ENCODE measurements around the gene ERGIC2. TPM values are rescaled to one million over a fixed set of nuclear protein-coding genes. Genes with fewer than 3 reads are reported as not detected.

The ERGIC2 gene
- polyA plus RNA-seq, 3 donors: 5.9 to 59.0 (median 52.7) TPM

DNA sequence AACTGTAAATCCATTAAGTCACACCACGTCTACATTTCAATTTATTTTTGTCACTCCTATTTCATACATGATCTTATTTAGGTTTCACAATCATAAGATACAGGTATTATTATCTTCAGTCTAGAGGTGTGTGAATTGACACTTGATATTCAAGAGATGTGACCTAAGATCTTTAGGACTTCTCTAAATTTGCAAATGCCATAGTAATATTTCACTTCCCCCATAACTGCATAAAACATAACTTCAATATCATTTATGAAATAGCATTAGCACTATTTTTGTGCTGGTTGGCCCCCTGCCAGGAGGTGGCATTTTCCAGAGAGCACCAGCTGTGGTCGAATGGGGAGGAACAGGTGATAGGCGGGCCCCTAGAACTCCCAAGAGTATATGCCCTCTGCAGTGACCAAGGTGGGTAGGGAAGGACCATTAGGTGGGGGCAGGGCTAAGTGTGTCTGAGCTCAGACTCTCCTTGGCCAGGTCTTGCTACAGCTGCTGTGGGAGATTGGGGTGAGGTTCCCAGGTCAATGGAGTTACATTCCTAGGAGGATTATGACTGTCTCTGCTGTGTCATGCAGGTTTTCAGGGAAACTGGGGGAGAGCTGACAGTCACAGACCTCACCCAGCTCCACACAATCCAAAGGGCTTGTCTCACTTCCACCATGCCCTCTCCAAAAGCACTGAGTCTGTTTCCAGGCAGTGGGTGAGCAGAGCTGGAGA lies 49.2 kb upstream of the ERGIC2 start:
- Histone ChIP-seq H3K27me3 (ENCODE audit: control insufficient read depth in 2 of 2, insufficient read depth in 2 of 2, low read length in 2 of 2) (no peaks in the 10 kb centered on the region), H3K9me3 (replicated peaks in 1 of 2; ENCODE audit: control insufficient read depth in 1 of 2, insufficient read depth in 1 of 2, low read length in 2 of 2) (no peaks in the 10 kb centered on the region), H3K9ac (ENCODE audit: insufficient read depth, low read length, poor library complexity, severe bottlenecking) (no peak overlapping the region), H3K27ac (ENCODE audit: low read depth in 1 of 2, low read length in 2 of 2) (peak overlapping the region in 1 of 2 donors; percentile 26), H3K79me2 (ENCODE audit: insufficient read depth, low read length) (no peaks in the 10 kb centered on the region), H3K4me1 (ENCODE audit: control insufficient read depth in 1 of 2, insufficient read depth in 2 of 2, low read length in 2 of 2) (peaks cover 36 to 41% of the 10 kb centered on the region in 2 donors), H3K4me3 (replicated peaks in 1 of 3; ENCODE audit: low read depth in 2 of 3, low read length in 3 of 3) (no peak overlapping the region), H4K20me1 (ENCODE audit: insufficient read depth, low read length) (no peaks in the 10 kb centered on the region), H3K4me2 (replicated peaks; ENCODE audit: extremely low read depth, low read length, poor library complexity, severe bottlenecking) (no peak overlapping the region), H2AFZ (ENCODE audit: insufficient read depth, low read depth, low read length, poor library complexity, severe bottlenecking) (no peak overlapping the region), H3K36me3 (replicated peaks in 1 of 2; ENCODE audit: control insufficient read depth in 1 of 2, insufficient read depth in 2 of 2, low read length in 2 of 2) (no peaks in the 10 kb centered on the region)
- Mint-ChIP-seq H3K36me3 (peaks cover 0 to 7% of the 10 kb centered on the region in 2 donors), H3K4me1 (peaks cover 40% of the 10 kb centered on the region), H3K4me3 (no peak overlapping the region), H3K27ac (peak overlapping the region; percentile 39 to 96 (median 83)), H3K27me3 (ENCODE audit: low read depth in 3 of 3) (peaks cover 0 to 3% (median 0%) of the 10 kb centered on the region in 3 donors), H3K9me3 (peaks cover 0 to 4% (median 0%) of the 10 kb centered on the region in 7 donors)
- peak in 2 of 3 donors; percentile 5 to 12 for DNase-seq
- intact Hi-C loops (cut with micrococcal nuclease): loop anchor here (2.0 to 10.0 kb wide), 4 partner anchors 48 to 265 kb away; partner anchors contain the start of gene ERGIC2 (in 2 of the 2)
- 58% methylated on average over 2 of the region's 3 CpGs for WGBS (ENCODE audit: insufficient coverage)
- TF ChIP-seq, protein P1, sequence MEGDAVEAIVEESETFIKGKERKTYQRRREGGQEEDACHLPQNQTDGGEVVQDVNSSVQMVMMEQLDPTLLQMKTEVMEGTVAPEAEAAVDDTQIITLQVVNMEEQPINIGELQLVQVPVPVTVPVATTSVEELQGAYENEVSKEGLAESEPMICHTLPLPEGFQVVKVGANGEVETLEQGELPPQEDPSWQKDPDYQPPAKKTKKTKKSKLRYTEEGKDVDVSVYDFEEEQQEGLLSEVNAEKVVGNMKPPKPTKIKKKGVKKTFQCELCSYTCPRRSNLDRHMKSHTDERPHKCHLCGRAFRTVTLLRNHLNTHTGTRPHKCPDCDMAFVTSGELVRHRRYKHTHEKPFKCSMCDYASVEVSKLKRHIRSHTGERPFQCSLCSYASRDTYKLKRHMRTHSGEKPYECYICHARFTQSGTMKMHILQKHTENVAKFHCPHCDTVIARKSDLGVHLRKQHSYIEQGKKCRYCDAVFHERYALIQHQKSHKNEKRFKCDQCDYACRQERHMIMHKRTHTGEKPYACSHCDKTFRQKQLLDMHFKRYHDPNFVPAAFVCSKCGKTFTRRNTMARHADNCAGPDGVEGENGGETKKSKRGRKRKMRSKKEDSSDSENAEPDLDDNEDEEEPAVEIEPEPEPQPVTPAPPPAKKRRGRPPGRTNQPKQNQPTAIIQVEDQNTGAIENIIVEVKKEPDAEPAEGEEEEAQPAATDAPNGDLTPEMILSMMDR (IDR thresholded peaks at IDR 0.05): no peak

DNA sequence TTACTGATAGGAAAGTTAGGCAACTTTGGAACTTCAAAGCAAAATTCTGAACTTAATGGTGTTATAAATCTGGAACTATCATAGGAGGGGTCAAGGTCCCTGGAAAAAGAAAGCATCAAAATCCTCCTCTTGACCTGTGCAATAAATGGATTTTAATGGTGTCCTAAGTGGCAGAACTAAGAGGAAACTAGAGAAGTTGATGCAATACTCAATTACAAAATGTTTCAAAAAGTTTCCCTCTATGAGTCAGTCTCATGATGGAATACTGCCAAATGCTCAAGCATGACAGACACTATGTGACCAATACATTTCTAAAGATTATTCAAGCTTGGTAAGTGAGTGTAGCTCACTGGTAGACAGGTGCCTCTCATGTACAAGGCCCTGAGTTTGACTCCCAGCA lies 47.7 kb upstream of the ERGIC2 start:
- Histone ChIP-seq H3K4me2 (replicated peaks; ENCODE audit: extremely low read depth, low read length, poor library complexity, severe bottlenecking) (peak overlapping the region; percentile 28), H3K4me1 (ENCODE audit: control insufficient read depth in 1 of 2, insufficient read depth in 2 of 2, low read length in 2 of 2) (peaks cover 33 to 38% of the 10 kb centered on the region in 2 donors), H3K27me3 (ENCODE audit: control insufficient read depth in 2 of 2, insufficient read depth in 2 of 2, low read length in 2 of 2) (no peaks in the 10 kb centered on the region), H3K4me3 (replicated peaks in 1 of 3; ENCODE audit: low read depth in 2 of 3, low read length in 3 of 3) (peak overlapping the region in 1 of 3 experiments; percentile 34), H3K79me2 (ENCODE audit: insufficient read depth, low read length) (no peaks in the 10 kb centered on the region), H3K36me3 (replicated peaks in 1 of 2; ENCODE audit: control insufficient read depth in 1 of 2, insufficient read depth in 2 of 2, low read length in 2 of 2) (no peaks in the 10 kb centered on the region), H3K9ac (ENCODE audit: insufficient read depth, low read length, poor library complexity, severe bottlenecking) (no peak overlapping the region), H3K27ac (ENCODE audit: low read depth in 1 of 2, low read length in 2 of 2) (peak overlapping the region; percentile 35 to 85), H4K20me1 (ENCODE audit: insufficient read depth, low read length) (no peaks in the 10 kb centered on the region), H3K9me3 (replicated peaks in 1 of 2; ENCODE audit: control insufficient read depth in 1 of 2, insufficient read depth in 1 of 2, low read length in 2 of 2) (peaks cover 0 to 2% of the 10 kb centered on the region in 2 donors), H2AFZ (ENCODE audit: insufficient read depth, low read depth, low read length, poor library complexity, severe bottlenecking) (no peak overlapping the region)
- peak overlapping the region; percentile 84 to 96 (median 93) for H3K27ac Mint-ChIP-seq
- H3K4me3 Mint-ChIP-seq: no peak overlapping the region
- peaks cover 0 to 7% of the 10 kb centered on the region in 2 donors for H3K36me3 Mint-ChIP-seq
- TF ChIP-seq, protein P1 (IDR thresholded peaks at IDR 0.05): no peak
- DNase-seq: peak; percentile 90 to 99 (median 95)
- H3K9me3 Mint-ChIP-seq: peaks cover 0 to 8% (median 6%) of the 10 kb centered on the region in 7 donors
- H3K27me3 Mint-ChIP-seq (ENCODE audit: low read depth in 3 of 3): peaks cover 0 to 3% (median 0%) of the 10 kb centered on the region in 3 donors
- H3K4me1 Mint-ChIP-seq: peaks cover 37% of the 10 kb centered on the region
- intact Hi-C loops (cut with micrococcal nuclease): loop anchor here (2.0 to 10.0 kb wide), 4 partner anchors 46 to 264 kb away; partner anchors contain the start of gene ERGIC2 (in 2 of the 2)

All from CD14-positive monocyte (primary cell).